Skin of body (tissue), 2 donors: Measurements from ENCODE around the gene MRPS11. TPM values are rescaled to one million over a fixed set of nuclear protein-coding genes. Genes with fewer than 3 reads are reported as not detected.
A peak's percentile ranks its signal among the peaks of the same experiment; 100 is the strongest.
"Not testable (repeated sequence)": the region's sequence is repeated elsewhere in the genome, so short reads cannot be mapped to it uniquely, and the experiment has no call there.

Experiments used
- DNase-seq: peaks from one replicate; lab custom pipeline; 2025; lab: John Stamatoyannopoulos, UW
- total RNA-seq: library from RNA; depleted of rRNA; stranded (reverse); fragments of >200 nt; gene quantifications from one replicate; pipeline ENCODE4 v1.2.3, GENCODE V29; 2014

The MRPS11 gene
- 17.4 TPM for total RNA-seq

DNA sequence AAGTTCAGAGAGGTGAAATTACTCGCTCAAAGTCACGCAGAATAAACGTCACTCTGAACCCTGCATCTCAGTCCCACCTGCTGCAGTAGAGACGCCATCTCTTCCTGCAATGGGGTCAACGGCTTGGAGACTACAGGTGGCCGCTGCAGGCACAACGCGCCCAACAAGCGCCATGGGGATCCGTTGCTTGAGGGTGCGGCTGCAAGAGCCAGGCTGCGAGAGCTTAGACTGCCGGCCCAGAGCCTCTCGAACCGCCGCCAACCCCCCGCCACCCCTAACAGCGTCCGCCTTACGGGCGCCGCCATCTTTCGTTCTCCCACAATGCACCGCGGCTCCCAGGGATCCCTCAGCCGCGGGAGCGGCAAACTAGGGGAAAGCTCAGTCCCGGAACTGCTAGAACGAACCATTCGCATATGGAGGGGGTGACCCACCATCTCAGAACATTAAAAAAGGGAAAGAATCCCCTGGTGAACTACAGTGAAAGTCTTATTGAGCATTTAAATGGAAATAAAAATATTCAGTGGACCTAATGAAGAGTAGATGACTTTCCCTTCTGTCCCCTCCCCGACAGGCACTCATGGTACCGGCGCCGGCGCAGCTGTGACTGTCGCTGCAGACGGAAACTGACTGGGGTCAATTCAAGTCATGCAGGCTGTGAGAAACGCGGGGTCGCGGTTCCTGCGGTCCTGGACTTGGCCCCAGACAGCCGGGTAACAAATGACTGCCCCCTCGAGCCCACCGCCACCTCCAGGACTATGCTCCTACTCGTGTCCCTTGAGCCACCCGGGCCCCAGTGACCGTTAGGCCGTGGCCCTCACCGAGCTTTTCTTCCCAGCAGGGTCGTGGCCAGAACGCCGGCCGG is at the start of gene MRPS11, which contains the start of gene MRPL46:
TSS of gene MRPS11 (plus strand) at position 636 of the 862 bp plus-strand sequence. CDS start at position 646, 10 bp downstream.
TSS of gene MRPL46 (minus strand) at position 316 of the 862 bp plus-strand sequence. CDS start at position 305, 11 bp downstream.
- peak; percentile 91 for DNase-seq

DNA sequence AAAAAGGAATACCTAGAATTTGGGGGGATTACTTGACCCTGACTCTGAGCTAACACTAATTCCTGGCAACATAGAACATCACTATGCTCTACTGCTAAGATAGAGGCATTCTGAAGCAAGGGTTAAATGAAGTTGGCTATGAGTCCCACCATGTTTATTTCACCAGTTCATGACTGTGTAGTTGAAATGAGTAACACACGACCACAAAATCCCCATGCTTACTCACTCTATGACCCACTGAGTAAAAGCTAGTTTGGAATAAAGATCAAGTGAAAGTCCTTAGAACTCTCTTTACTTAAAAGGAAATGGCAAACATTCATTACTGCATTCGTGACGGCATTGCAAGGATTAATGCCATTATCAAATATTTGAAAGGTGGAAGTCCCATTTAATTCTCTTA is 47.7 kb upstream of the MRPS11 start:
- DNase-seq: no peak

DNA sequence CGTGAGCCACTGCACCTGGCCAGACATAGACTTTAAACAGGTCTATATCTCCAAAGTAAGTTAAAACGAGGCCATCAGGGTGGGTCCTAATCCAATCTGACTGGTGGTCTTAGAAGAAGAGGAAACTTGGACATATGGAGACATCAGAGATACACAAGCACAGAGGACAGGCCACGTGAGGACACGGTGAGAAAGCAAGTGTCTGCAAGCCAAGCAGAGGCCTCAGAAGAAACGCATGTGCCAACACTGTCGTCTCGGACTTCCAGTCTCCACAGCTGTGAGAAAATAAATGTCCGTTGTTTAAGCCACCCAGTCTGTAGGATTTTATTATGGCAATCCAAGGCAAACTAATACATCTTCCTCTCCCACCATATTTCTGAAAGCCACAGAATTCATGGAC is 44.2 kb upstream of the MRPS11 start:
- DNase-seq: no peak

DNA sequence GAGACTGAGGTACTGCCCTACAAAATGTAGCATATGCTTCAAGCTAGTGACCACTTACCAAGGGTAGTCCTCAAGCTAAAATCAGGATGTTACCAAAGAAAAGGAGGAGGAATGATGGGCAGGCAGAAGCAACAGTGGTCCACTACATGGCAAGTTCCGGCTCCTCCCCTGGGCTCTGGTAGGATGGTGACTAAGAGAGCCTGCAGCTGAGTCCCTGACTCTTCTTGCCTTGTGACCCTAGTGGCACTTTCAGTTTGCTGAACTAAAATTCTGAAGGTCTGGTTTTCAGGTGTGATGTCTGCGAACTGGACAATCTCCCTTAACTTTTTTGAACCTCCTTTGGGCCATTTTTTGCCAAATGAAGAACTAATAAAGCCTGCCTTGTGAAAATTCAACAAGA is 41.2 kb upstream of the MRPS11 start:
- DNase-seq: no peak

DNA sequence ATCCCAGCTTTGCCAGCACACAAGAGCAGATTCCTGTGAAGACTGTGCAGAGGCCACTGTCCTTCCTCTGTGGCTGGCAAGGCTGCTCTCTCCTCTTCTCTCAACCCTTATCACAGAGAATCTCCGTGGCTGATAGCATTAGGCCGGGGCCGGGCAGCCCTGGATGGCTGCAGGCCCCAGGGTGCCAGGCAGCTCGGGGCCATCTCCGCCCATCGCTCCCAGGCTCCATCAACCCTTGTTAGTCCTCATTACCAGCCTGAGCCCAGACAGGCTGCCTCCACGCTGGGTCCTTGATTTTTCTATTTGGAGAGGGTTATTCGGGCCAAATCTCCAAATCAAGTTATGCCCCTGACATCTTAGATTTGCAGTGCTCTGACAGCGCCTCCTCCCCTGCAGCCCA is 39.5 kb upstream of the MRPS11 start:
- no peak for DNase-seq

DNA sequence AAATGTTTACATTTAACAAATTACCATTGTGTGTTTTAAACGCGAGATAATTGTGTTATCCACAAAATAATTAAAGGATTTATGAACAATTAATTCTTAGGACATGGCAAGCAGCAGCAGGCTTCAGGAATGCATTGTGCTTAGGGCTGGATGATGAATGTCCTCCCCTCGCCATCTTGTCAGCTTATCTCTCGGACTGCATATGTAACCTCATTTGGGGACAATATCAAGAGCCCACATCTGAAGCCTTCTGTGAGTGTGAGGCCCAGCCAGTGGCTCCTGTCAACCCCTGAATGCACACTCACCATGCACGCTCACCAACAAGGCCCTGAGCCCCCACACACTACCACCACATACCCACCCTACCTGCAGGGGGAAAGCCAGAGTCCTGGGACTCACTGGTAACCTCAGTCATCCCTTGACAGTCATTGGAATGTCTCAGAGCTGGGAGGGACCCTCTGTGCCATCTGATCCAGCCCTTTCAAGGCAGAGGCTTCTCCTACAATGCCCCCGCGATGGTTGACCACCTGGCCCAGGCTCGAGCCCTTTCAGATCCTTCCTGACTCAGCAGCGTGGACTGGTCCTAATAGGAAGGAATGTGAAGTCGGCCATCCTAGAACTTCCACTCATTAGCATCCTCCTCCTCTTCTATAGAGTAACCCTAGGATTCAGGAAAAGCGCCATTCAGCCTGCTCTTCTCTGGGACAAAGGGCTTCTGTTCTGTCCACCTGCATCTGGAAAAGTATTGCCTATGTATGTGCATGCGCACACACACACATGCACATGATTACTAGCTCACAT is 38.5 kb upstream of the MRPS11 start:
- no peak for DNase-seq

DNA sequence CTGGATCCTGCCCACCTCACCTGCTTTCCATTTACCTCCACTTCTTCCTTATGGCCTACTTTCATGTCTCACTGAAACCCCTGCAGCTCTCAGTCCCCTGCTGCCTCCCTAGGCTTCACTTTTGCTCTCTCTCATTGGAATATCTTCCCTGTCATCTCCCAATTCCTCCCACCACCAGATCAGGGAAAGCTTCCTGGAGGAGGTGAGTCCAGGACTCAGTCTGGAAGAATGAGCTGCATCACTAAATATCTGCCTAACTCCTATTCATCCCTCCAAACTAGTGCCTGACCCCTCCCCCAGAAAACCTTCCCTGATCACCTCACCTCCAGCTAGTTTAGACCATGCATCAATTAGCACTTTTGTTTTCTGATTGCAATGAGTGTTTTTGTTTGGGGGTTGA is 37.5 kb upstream of the MRPS11 start:
- no peak for DNase-seq

DNA sequence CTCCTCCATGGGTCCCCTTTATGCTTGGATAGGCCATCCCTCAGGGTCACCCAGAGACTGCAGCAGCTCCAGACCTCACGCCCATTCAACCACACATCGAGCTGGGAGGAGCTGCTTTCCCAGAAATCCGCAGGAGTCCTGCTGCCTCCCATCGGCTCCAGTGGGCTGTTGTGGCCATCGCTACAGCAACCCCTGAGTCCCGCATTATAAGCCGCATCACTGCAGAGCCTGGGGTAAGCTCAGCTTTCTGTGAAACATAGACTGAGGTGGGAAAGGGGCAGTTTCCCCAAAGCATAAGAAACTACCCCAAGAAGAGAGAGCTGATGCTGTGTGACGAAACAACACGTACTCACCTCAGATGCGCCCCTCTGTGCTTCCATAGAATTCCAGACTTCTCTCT is 36.1 kb upstream of the MRPS11 start:
- no peak for DNase-seq

DNA sequence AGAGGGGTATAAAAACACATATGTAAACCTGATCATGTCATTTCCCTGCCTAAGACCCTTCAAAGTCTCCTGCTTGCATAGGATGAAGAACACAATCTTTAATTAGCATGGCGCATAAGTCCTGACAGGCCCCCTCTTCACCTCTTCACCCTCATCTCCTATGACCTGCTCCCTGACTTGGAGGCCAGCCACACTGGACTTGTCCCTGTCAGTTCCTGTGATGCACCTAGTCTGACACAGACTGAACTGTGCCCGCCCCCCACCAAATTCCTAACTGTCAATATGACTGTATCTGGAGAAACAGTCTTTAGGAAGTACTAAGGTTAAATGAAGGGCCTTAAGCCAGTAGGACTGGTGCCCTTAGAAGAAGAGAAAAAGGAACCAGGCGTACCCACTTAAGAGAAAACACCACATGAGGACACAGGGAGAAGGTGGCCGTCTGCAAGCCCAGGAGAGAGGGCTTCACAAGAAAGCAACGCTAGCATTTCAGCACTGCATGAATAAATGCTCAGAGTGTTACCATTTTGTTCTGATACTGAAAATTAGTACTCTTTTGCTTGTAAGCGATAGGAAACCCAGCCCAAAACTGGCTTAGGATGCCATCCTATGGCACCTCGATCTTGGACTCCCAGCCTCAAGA is 34.3 kb upstream of the MRPS11 start:
- no peak for DNase-seq

DNA sequence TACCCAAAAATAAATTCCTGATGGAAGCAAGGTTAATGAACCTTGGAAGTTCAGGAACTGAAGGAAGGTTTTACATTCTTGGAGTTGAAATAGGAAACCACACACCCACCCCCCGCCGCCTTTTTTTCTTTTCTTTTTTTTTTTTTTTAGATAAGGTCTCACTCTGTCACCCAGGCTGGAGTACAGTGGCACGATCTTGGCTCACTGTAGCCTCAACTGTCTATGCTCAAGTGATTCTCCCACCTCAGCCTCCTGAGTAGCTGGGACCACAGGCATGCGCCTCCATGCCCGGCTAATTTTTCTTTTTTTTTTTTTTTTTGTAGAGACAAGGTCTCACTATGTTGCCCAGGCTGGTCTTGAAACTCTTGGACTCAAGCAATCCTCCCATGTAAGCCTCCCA is 33.4 kb upstream of the MRPS11 start:
- DNase-seq: not testable (repeated sequence)

DNA sequence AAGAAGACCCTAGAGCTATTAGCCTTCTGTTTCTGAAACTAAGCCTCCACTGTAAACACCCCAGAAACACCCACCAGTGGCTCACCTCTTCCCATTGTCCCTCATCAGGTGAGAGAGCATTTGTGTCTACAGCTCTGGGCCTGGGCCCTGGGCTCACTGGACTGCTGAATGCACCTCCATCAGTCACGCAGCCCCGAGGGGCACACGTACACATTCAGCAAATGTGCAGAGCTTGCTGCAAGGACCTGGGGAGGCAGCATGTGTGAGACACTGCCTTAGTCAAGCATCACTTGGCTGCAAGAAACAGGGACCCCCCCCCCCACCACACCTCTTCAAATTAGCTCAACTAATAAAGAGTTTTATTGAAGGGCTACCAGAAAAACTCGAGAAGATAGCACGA is 29.3 kb upstream of the MRPS11 start:
- DNase-seq: no peak

DNA sequence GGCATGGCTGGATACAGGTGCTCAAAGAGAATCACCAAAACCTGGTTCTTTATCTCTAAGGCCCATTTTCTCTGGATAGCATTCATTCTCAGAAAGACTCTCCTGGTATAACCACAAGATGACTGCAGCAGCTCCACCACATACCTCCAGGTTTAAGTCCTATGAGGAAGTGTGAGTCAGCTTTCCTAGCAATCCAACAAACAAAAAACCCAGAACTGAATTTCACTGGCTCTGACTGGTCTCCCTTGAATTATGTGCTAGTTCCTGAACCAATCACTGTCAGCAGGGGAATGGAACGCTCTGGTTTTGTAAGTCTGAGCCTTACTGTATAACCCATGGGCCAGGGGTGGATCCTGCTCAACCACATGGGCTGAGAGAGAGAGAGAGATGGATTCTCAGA is 27.5 kb upstream of the MRPS11 start:
- no peak for DNase-seq

DNA sequence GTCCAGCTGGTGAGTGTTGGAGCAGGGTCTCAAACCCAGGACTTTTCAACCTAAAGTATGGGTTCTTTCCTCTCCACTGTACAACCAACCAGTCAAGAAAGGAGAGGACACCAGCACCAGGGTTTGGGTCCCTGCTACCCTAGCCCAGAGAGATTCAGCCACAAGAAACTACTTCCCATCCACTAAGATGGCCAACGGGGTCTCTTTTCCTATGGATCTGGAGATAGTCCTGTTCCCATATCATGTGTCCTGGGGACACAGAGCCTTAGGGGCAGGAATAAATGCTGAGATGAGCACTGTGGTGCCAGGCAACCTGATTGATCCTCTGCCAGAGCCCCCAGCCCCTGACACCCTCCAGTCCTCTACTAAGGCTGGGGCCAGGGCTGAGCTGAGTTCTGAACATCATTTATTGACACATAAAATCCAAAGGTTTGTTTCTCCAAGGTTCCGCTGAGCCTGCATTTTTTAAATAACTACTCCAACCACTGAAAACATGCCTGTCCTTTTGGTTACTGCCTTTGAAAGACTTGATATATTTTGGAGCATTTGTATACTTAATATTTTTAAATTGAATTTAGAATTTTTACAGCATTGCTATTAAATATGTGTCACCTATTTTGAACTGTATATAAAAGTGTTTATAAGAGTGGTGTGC is 26.3 kb upstream of the MRPS11 start:
- DNase-seq: no peak

DNA sequence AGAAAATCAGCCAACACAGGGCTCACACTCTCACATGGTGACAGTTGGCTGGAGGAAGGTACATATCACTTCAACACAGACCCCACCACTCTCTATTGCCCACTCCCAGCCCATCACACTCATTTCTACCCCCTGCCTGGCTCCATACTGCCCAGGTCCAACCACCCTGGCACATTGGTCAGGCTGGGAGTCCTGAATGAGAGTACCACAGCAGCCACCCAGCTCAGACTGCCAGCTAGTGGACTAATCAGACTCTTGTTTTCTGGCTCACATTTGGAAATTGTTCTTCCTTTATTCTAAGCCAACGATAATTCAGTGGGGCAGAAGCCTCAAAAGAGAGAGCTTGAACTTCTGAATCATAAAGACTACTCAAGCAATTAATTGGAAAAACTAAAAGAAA is 20.3 kb upstream of the MRPS11 start:
- no peak for DNase-seq

DNA sequence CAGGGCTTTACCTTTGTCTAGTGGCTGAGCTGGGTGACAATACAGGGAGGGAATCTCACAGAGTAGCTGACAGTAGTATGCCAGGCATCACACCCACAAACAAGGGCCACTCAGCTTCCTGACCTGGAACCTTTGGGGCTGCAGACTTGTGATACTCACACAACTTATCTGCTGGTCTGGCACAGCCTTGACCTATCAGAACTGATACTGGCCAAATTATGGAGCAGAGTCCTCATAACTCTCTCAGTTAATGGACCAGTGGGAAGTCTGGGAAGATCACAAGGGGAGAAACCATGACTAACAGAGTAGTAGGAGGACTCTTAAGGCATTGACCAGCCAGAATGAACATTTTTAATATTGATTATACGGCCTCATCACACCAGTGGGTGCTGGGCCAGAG is 19.8 kb upstream of the MRPS11 start:
- no peak for DNase-seq

DNA sequence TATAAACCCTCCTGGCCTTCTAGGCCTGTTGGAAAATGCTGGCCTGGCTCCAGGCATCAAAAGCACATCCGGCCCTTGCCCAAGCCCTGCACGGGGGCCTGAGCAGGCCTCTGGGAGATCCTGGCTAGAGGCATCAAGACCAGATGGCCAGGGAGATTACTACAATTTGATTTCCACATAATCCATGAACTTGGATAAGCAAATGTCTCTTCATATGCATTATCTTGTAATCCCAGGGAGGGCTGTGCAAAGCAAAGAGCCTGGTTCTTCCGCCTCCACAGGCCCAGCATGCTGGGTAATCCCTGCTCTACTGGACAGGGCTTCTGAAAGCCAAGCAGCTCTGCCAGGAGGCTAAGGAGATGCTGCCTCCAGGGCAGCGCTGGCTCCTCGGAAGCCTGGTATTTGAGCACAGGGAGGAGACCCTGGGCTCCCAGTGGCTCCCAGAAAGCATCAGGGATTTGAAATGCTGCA is 18.5 kb upstream of the MRPS11 start:
- DNase-seq: no peak

DNA sequence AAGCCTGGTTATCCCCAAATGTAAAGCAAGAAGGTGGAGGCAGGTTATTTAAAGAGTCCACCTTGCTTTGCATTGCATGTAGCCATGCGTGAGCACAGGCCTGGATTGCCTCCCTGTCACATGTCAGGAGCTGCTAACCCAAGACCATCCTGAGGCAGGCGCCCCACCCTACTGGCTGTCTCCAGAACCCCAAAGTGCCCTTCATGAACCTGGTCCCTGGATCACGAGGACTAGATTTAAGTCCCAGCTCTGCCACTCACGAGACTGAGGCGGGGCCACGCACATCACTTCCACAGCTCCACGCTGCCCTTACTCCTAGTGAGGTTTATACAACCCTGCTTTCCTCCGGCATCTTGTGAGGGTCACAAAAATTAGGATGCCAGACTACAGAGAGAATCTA is 17.9 kb upstream of the MRPS11 start:
- no peak for DNase-seq

DNA sequence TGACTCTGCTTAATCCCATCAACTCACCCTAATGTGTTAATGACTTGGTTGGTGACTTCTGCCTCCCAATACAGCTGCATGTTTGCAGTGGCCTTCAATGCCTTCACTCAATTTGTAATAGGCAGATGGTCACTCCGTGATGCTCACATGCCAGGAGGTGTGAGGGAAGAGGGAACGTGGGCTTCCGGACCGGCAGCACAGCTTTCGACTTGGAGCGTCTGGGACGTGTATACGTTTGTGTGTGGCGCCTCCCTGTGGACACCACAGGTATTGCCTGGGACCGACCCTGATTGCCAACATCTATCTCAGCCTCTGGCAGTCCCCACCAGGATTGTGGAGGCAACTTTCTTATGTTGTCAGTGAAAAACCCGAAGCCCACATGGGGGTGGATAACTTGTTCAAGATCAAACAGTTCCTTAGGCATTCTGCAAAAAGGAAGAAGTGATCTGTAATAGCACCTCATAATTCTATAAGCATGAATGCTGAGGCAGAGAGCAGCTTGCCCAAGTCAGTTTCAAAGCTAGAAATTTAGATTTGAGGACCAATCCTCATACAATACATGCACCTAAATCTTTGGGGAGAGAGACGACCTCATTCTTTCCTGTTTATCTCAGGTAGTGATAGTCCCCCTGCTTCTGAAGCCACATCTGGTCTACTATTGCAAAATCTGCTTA is 17.2 kb upstream of the MRPS11 start:
- no peak for DNase-seq

DNA sequence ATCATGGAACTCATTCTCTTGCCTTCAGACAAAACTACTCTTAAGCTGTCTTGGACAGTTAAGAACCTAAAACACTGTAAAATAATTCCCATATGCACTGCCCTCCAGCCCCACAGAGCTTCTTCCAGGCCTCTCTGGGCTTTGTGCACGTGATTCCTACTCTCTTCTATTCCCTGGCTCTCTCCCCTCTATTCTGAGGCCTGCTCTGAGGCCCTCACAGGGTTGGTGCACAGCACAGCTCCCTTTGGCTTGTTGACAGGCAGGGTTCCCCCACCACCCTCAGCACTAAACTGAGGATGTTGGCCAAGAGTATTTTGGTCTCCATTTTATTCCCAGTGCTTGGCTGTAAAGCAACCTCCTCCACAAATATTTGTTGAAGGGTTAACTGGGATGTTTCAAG is 13.9 kb upstream of the MRPS11 start:
- no peak for DNase-seq

DNA sequence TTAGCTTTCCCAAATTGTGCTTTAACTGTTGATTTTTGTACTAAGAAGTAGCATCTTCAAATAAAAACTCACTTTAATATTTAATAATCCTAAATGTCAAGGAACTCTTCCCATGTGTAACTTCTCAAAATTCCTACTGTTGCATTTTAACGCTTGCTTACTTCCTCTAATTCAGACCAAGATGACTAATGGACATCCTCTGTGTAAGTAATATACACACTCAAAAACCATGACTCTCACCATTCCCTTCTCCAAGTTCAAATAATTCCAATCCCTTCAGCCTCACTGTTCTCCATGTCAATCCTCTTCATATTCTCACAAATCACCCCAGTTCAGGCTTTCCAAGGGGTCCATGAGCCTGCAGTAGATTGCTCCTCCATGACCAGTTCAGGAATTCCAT is 13.3 kb upstream of the MRPS11 start:
- DNase-seq: no peak
